ENCODE data around the gene PCBD1. TPM values are rescaled to one million over a fixed set of nuclear protein-coding genes. Genes with fewer than 3 reads are reported as not detected.

The PCBD1 gene
- total and polyA plus RNA-seq, 12 donors, result 42.7 to 213 (median 137) TPM

DNA sequence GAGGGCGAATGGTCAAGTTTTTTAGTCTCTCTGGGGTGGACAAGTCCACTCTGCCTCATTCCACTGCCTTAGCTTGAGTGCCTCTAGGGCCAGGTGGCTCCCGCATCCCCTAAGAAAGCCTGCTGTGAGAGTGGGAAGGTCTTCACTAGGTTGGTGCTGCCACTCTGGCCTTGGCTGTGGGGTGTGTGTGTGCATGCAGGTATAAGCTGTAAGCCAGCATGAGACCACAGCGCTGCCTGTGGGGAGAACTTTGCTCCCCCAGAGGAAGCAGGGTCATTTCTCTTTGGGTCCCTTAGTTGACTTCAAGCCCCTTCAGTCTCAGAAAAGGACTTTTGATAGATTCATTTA lies 25.5 kb upstream of the PCBD1 start:
- DNase-seq, result no peak
- H3K4me3 ChIP-seq, result no peak overlapping the region
- TF ChIP-seq, protein P1, sequence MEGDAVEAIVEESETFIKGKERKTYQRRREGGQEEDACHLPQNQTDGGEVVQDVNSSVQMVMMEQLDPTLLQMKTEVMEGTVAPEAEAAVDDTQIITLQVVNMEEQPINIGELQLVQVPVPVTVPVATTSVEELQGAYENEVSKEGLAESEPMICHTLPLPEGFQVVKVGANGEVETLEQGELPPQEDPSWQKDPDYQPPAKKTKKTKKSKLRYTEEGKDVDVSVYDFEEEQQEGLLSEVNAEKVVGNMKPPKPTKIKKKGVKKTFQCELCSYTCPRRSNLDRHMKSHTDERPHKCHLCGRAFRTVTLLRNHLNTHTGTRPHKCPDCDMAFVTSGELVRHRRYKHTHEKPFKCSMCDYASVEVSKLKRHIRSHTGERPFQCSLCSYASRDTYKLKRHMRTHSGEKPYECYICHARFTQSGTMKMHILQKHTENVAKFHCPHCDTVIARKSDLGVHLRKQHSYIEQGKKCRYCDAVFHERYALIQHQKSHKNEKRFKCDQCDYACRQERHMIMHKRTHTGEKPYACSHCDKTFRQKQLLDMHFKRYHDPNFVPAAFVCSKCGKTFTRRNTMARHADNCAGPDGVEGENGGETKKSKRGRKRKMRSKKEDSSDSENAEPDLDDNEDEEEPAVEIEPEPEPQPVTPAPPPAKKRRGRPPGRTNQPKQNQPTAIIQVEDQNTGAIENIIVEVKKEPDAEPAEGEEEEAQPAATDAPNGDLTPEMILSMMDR (IDR thresholded peaks at IDR 0.05), result no peak
- TF ChIP-seq POLR2A (IDR thresholded peaks at IDR 0.05), result no peak
- WGBS, 4 donors, result 88 to 100% (median 92%) methylated on average over 2 to 3 of the region's 3 CpGs
- H3K9me3 ChIP-seq (replicated peaks in 1 of 3), result no peaks in the 10 kb centered on the region
- no peaks in the 10 kb centered on the region for H3K27me3 ChIP-seq
- H3K36me3 ChIP-seq (replicated peaks in 1 of 2), result no peaks in the 10 kb centered on the region
- intact Hi-C loops (cut with DNase I), result no loop called here
- H3K4me1 ChIP-seq (replicated peaks in 1 of 2), result no peaks in the 10 kb centered on the region
- no peak overlapping the region for H3K27ac ChIP-seq

DNA sequence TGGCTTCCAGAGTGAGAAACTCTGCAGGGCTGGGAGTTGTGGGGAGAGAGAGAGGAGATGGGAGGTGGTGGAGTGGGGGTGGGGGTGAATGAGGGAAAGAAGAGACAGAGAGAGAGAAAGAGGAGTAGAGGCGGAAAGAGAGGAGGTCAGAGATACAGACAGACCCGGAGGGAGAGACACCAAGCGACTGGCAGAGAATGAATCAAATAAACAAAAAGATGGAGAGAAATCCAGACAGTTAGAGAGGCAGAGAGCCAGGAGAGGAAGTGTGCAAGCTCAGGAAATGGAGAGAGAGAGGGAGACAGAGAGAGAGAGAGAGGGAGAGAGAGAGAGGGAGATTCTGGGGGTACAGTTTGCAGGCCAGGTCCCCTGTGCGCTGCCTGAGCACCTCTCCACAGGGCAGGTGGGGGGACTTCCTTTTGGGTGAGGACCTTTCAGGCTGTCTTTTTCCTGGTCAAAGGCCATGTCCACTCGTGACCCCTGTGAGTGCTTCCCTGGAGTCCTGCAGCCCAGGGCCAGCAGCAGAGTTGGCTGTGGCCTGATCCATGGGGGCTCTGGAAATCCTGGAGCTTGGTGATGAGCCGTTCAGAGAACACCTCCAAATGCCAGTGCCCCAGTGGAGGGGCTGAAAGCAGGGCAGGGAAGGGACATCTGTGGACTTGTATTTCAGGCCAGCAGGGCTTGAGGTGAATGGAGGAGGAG lies 25.0 kb upstream of the PCBD1 start:
- intact Hi-C loops (cut with DNase I), result no loop called here
- no peak for DNase-seq
- Histone ChIP-seq H3K9me3 (replicated peaks in 1 of 3) (no peaks in the 10 kb centered on the region), H3K27me3 (no peaks in the 10 kb centered on the region), H3K36me3 (replicated peaks in 1 of 2) (no peaks in the 10 kb centered on the region), H3K4me1 (replicated peaks in 1 of 2) (no peaks in the 10 kb centered on the region), H3K27ac (no peak overlapping the region), H3K4me3 (no peak overlapping the region)
- 59 to 69% (median 63%) methylated on average over 6 of the region's 6 CpGs for WGBS, 4 donors
- no peak for TF ChIP-seq POLR2A (IDR thresholded peaks at IDR 0.05)
- TF ChIP-seq, protein P1 (IDR thresholded peaks at IDR 0.05), result no peak

DNA sequence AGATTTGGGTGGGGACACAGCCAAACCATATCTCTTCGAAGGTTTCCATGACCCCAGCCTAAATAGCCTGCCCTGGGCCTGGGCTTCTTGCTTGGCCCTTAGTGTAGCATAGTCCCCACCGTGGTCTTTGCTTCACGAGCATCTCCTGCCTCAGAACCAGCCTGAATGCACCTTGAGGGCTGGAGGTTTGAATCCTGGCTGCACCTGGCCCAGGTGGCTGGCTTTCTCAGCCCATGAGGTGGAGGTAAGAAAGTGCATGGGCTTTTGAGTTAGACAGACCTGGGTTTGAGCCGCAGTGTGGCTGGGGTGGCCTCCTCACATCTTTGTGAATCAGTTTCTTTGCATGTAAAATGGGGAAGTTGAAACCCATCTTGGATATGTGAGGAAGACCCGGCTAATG lies 24.2 kb upstream of the PCBD1 start:
- Histone ChIP-seq H3K36me3 (replicated peaks in 1 of 2) (no peaks in the 10 kb centered on the region), H3K4me1 (replicated peaks in 1 of 2) (no peaks in the 10 kb centered on the region), H3K9me3 (replicated peaks in 1 of 3) (no peaks in the 10 kb centered on the region), H3K4me3 (no peak overlapping the region), H3K27ac (no peak overlapping the region), H3K27me3 (no peaks in the 10 kb centered on the region)
- TF ChIP-seq POLR2A (IDR thresholded peaks at IDR 0.05), result no peak
- TF ChIP-seq, protein P1 (IDR thresholded peaks at IDR 0.05), result no peak
- intact Hi-C loops (cut with DNase I), result no loop called here
- no peak for DNase-seq
- 88 to 92% (median 91%) methylated on average over 3 to 5 of the region's 5 CpGs for WGBS, 4 donors

DNA sequence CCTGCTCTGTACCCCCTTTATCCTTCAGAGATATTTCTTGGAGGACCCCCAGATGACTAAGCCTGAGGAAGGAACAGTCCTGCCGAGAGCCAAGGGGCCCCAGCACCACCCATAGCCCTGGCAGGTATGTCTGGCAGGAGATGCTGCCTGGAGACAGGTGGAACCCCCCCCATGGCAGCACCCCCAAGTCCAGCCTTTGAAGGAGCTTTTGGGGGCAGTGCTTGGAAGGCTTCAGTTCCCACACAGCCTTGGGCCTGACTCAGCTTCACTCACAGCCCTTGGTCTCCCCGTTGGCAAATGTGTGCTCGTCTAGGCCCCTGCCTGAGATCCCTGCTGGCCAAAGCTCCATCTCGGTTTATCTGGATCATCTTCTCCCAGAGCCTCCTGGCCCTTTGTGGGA lies 23.0 kb upstream of the PCBD1 start:
- Histone ChIP-seq H3K36me3 (replicated peaks in 1 of 2) (no peaks in the 10 kb centered on the region), H3K4me1 (replicated peaks in 1 of 2) (no peaks in the 10 kb centered on the region), H3K9me3 (replicated peaks in 1 of 3) (no peaks in the 10 kb centered on the region), H3K27ac (no peak overlapping the region), H3K4me3 (no peak overlapping the region), H3K27me3 (no peaks in the 10 kb centered on the region)
- 83 to 100% (median 90%) methylated on average over 2 to 4 of the region's 4 CpGs for WGBS, 4 donors
- intact Hi-C loops (cut with DNase I), result no loop called here
- DNase-seq, result no peak
- TF ChIP-seq POLR2A (IDR thresholded peaks at IDR 0.05), result no peak
- TF ChIP-seq, protein P1 (IDR thresholded peaks at IDR 0.05), result no peak
